ENCODE data around the gene GNG2.
"Not testable (repeated sequence)": the region's sequence is repeated elsewhere in the genome, so short reads cannot be mapped to it uniquely, and the experiment has no call there.

Gene GNG2

DNA sequence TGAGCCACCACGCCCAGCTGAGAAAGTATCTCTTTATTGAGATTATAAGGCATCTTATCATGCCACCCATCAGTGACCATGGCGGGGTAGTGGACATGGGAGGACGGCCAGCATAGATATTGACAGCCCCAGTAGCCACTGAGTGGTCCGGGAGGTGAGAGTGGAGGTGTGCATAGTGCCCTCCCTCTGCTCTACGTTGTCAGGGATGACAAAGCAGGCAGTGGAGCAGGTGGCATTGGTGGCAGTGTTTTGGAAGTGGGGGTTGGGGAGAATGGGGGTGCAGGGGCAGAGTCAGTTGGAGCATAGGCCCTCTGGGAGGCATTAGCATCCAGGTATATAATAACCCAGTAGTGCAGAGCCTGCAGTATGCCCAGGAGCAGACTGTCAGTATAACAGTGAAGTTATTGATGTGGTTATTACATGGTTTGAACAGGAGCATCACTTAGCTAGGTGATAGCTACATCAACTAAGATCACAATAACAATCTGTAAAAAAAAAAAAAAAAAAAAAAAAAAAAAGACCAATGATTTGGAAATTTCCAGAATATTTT is 41.1 kb downstream of the GNG2 start:
- Histone ChIP-seq H3K27ac (ENCODE audit: low read length) (no peak overlapping the region), H3F3A (ENCODE audit: insufficient read depth, low read length) (no peaks in the 10 kb centered on the region), H3K9me3 (replicated peaks; ENCODE audit: insufficient read depth, low read length) (no peaks in the 10 kb centered on the region), H4K20me1 (ENCODE audit: insufficient read depth, low read length) (no peaks in the 10 kb centered on the region), H3K27me3 (replicated peaks; ENCODE audit: insufficient read depth, low read length) (no peaks in the 10 kb centered on the region), H3K4me3 (ENCODE audit: low read length) (no peak overlapping the region), H3K36me3 (replicated peaks; ENCODE audit: insufficient read depth, low read length) (no peaks in the 10 kb centered on the region), H2AFZ (ENCODE audit: low read length) (no peak overlapping the region), H3K4me1 (ENCODE audit: low read length) (no peaks in the 10 kb centered on the region), H3K9ac (ENCODE audit: low read length) (no peak overlapping the region), H3K79me2 (ENCODE audit: low read length) (no peaks in the 10 kb centered on the region), H3K4me2 (ENCODE audit: low read depth, low read length) (no peak overlapping the region), H3K9me2 (replicated peaks; ENCODE audit: insufficient read depth, low read length) (no peaks in the 10 kb centered on the region)
- DNase-seq = no peak
- TF ChIP-seq EZH2phosphoT487 (IDR thresholded peaks at IDR 0.05; ENCODE audit: low read length) (no peak), EZH2 (optimal IDR thresholded peaks at IDR 0.05; ENCODE audit: low read depth, low read length) (no peak), CTCF (IDR thresholded peaks at IDR 0.05; ENCODE audit: low read length) (no peak)

GRCh38 chr14:51905656-51906121 is 45.3 kb downstream of the GNG2 start:
- H3K4me3 ChIP-seq (ENCODE audit: low read length); H4K20me1 ChIP-seq (ENCODE audit: insufficient read depth, low read length); H3K36me3 ChIP-seq (replicated peaks; ENCODE audit: insufficient read depth, low read length); H3K9me3 ChIP-seq (replicated peaks; ENCODE audit: insufficient read depth, low read length); H3F3A ChIP-seq (ENCODE audit: insufficient read depth, low read length); H3K27ac ChIP-seq (ENCODE audit: low read length); H3K4me1 ChIP-seq (ENCODE audit: low read length); H2AFZ ChIP-seq (ENCODE audit: low read length); H3K27me3 ChIP-seq (replicated peaks; ENCODE audit: insufficient read depth, low read length); H3K4me2 ChIP-seq (ENCODE audit: low read depth, low read length); H3K9me2 ChIP-seq (replicated peaks; ENCODE audit: insufficient read depth, low read length); H3K79me2 ChIP-seq (ENCODE audit: low read length); H3K9ac ChIP-seq (ENCODE audit: low read length); DNase-seq: not testable (repeated sequence)

DNA sequence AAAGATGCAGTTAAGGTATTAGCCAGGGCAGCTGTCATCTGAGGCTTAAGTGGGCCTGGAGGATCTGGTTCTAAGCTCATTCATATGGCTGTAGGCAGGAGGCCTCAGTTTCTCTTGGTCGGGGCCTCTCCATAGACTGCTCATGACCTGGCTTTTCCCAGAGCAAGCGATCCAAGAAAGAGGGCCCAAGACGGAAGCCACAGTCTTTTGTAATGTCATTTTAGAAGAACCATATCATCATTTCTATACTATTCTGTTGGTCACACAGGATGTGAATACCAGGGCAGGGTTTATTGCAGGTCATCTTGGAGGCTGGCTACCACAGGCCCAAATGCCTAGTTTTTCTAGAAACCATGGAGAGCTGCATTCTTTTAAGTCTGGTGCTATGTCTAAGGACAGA is 47.7 kb downstream of the GNG2 start:
- H2AFZ ChIP-seq (ENCODE audit: low read length) = no peak overlapping the region
- H3K9ac ChIP-seq (ENCODE audit: low read length) = no peak overlapping the region
- H3K4me2 ChIP-seq (ENCODE audit: low read depth, low read length) = no peak overlapping the region
- no peak overlapping the region for H3K27ac ChIP-seq (ENCODE audit: low read length)
- H3K4me1 ChIP-seq (ENCODE audit: low read length) = no peaks in the 10 kb centered on the region
- TF ChIP-seq EZH2phosphoT487 (IDR thresholded peaks at IDR 0.05; ENCODE audit: low read length) (no peak), CTCF (IDR thresholded peaks at IDR 0.05; ENCODE audit: low read length) (no peak), EZH2 (optimal IDR thresholded peaks at IDR 0.05; ENCODE audit: low read depth, low read length) (no peak)
- H3K36me3 ChIP-seq (replicated peaks; ENCODE audit: insufficient read depth, low read length) = no peaks in the 10 kb centered on the region
- no peaks in the 10 kb centered on the region for H3K27me3 ChIP-seq (replicated peaks; ENCODE audit: insufficient read depth, low read length)
- no peaks in the 10 kb centered on the region for H3K9me3 ChIP-seq (replicated peaks; ENCODE audit: insufficient read depth, low read length)
- DNase-seq = no peak
- H3K4me3 ChIP-seq (ENCODE audit: low read length) = no peak overlapping the region
- H3F3A ChIP-seq (ENCODE audit: insufficient read depth, low read length) = no peaks in the 10 kb centered on the region
- no peaks in the 10 kb centered on the region for H3K9me2 ChIP-seq (replicated peaks; ENCODE audit: insufficient read depth, low read length)
- H4K20me1 ChIP-seq (ENCODE audit: insufficient read depth, low read length) = no peaks in the 10 kb centered on the region
- H3K79me2 ChIP-seq (ENCODE audit: low read length) = no peaks in the 10 kb centered on the region

- no peaks in the 10 kb centered on the region for H3K4me1 ChIP-seq (ENCODE audit: low read length)
- H4K20me1 ChIP-seq (ENCODE audit: insufficient read depth, low read length) = no peaks in the 10 kb centered on the region
- no peak overlapping the region for H3K4me3 ChIP-seq (ENCODE audit: low read length)
- no peak overlapping the region for H3K9ac ChIP-seq (ENCODE audit: low read length)
- no peak overlapping the region for H3K27ac ChIP-seq (ENCODE audit: low read length)
- no peak for DNase-seq
- H3K36me3 ChIP-seq (replicated peaks; ENCODE audit: insufficient read depth, low read length) = no peaks in the 10 kb centered on the region
- H2AFZ ChIP-seq (ENCODE audit: low read length) = no peak overlapping the region
- no peaks in the 10 kb centered on the region for H3K9me3 ChIP-seq (replicated peaks; ENCODE audit: insufficient read depth, low read length)
- H3K27me3 ChIP-seq (replicated peaks; ENCODE audit: insufficient read depth, low read length) = no peaks in the 10 kb centered on the region
- no peak overlapping the region for H3K4me2 ChIP-seq (ENCODE audit: low read depth, low read length)
- no peaks in the 10 kb centered on the region for H3F3A ChIP-seq (ENCODE audit: insufficient read depth, low read length)
- H3K79me2 ChIP-seq (ENCODE audit: low read length) = no peaks in the 10 kb centered on the region
- no peak for TF ChIP-seq EZH2phosphoT487 (IDR thresholded peaks at IDR 0.05; ENCODE audit: low read length)
- no peak for TF ChIP-seq EZH2 (optimal IDR thresholded peaks at IDR 0.05; ENCODE audit: low read depth, low read length)
- TF ChIP-seq CTCF (IDR thresholded peaks at IDR 0.05; ENCODE audit: low read length) = no peak
- no peaks in the 10 kb centered on the region for H3K9me2 ChIP-seq (replicated peaks; ENCODE audit: insufficient read depth, low read length)
Observed at GRCh38 chr14:51912112-51912786, 51.8 kb downstream of the GNG2 start.

All from MM.1S (cell line).